CD4-positive, alpha-beta T cell (primary cell): Measurements from ENCODE around the gene PDE8B. TPM values are rescaled to one million over a fixed set of nuclear protein-coding genes. Genes with fewer than 3 reads are reported as not detected.

ENCODE experiments used
- ATAC-seq: fragments of 200-7000 bp; cut with Tn5 transposase; one replicate; pipeline ENCODE4 v1.10.0; 2022; ENCODE audit warnings: mild to moderate bottlenecking; ENCODE audit not compliant: poor library complexity
- CTCF ChIA-PET: fragments of 350-600 bp; sonication (Branson Sonifier 250); formaldehyde crosslinking; loops from one replicate; lab custom pipeline; 2021; ENCODE audit warnings: antibody characterized with exemption, inconsistent platforms; lab: Charles Lee
- POLR2A ChIA-PET: fragments of 350-600 bp; sonication (Branson Sonifier 250); formaldehyde crosslinking; loops from one replicate; lab custom pipeline; 2021; ENCODE audit warnings: antibody characterized with exemption, inconsistent platforms; lab: Charles Lee
- DNase-seq, 14 experiments: peaks; one replicate each; pipeline ENCODE4 v3.0.0-alpha.2; 2013 to 2020; ENCODE audit warnings: mixed read lengths in 2 of 14
- H3K27ac ChIP-seq, 2 donors: one replicate each; pipeline versions ENCODE4 v1.5.1 to v1.7.0; 2013; ENCODE audit warnings: low read length in 2 of 2, low read depth in 1 of 2, mild to moderate bottlenecking in 1 of 2
- H3K27me3 ChIP-seq, 2 experiments: 1 replicate in 1 of 2; 2 replicates in 1 of 2; pipeline versions ENCODE4 v1.6.1 to v1.7.0; 2013; ENCODE audit warnings: low read length in 2 of 2, control low read depth in 1 of 2, mild to moderate bottlenecking in 1 of 2, moderate library complexity in 1 of 2; ENCODE audit not compliant: insufficient read depth in 2 of 2, control insufficient read depth in 1 of 2
- H3K36me3 ChIP-seq: one replicate; pipeline ENCODE4 v1.6.1; 2013; ENCODE audit warnings: low read length, control low read depth; ENCODE audit not compliant: insufficient read depth
- H3K4me1 ChIP-seq: one replicate; pipeline ENCODE4 v1.6.1; 2013; ENCODE audit warnings: low read length, control low read depth; ENCODE audit not compliant: insufficient read depth
- H3K4me3 ChIP-seq: one replicate; pipeline ENCODE4 v1.5.1; 2013; ENCODE audit warnings: mild to moderate bottlenecking, low read length, moderate library complexity
- H3K9me3 ChIP-seq, 2 experiments: 1 replicate in 1 of 2; 2 replicates in 1 of 2; pipeline versions ENCODE4 v1.6.1 to v1.7.0; 2013; ENCODE audit warnings: low read length in 2 of 2, mild to moderate bottlenecking in 2 of 2, control low read depth in 1 of 2, moderate library complexity in 1 of 2; ENCODE audit not compliant: control insufficient read depth in 1 of 2, insufficient read depth in 1 of 2
- H3K27ac Mint-ChIP-seq: one replicate; pipeline ENCODE4 v1.8.0; 2020; ENCODE audit warnings: mixed read lengths
- H3K27me3 Mint-ChIP-seq: one replicate; pipeline ENCODE4 v1.8.0; 2021; ENCODE audit warnings: mixed read lengths
- H3K36me3 Mint-ChIP-seq: one replicate; pipeline ENCODE4 v1.8.0; 2021; ENCODE audit warnings: low read depth, mixed read lengths
- H3K4me1 Mint-ChIP-seq: one replicate; pipeline ENCODE4 v1.8.0; 2021; ENCODE audit warnings: low read depth, mixed read lengths
- H3K4me3 Mint-ChIP-seq: one replicate; pipeline ENCODE4 v1.8.0; 2020; ENCODE audit warnings: mild to moderate bottlenecking, mixed read lengths
- H3K9me3 Mint-ChIP-seq: one replicate; pipeline ENCODE4 v1.8.0; 2020; ENCODE audit warnings: mixed read lengths
- intact Hi-C, 2 experiments: fragments of 100-400 bp; cut with DNase I in 1 of 2; cut with micrococcal nuclease in 1 of 2; formaldehyde crosslinking; loops; one replicate each; pipeline versions ENCODE4 v1.15.1 to v1.9.0; 2023 to 2025; cut with DNase I, micrococcal nuclease
- total RNA-seq, 174 experiments: library from RNA in 2 of 174; stranded (reverse) in 2 of 174; gene quantifications; one replicate each; pipeline ENCODE4 v1.2.3 and lab custom pipeline; 2021 to 2026
- TF ChIP-seq, protein P1 (sequence below): fragments of 200-600 bp; IDR thresholded peaks from one replicate; pipeline ENCODE4 v1.8.0; 2022; ENCODE audit warnings: antibody characterized with exemption, mild to moderate bottlenecking

PDE8B gene
- total RNA-seq, 2 experiments from 2014 or later, result 0.22 to 0.27 TPM

DNA sequence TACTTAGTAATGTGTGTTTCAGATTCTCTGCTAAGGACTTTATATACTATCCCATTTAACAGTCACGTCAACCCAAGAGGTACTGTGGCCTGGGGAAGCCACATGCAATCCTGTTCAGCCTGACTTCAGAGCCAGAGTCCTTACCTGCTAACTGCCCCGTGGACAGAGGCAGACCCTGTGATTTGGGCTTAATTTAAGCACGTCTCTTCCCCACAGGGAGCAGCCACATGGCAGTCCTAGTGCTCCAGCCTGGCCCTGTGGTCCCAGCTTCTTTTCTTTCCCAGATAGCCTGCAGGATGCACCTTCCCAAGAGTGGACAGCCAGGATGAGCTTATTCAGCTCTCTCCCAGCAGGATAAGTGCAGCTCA lies 71.5 kb downstream of the PDE8B start:
- Mint-ChIP-seq H3K4me3 (no peak overlapping the region), H3K4me1 (peaks cover 12% of the 10 kb centered on the region), H3K27me3 (no peaks in the 10 kb centered on the region), H3K36me3 (no peaks in the 10 kb centered on the region), H3K9me3 (no peaks in the 10 kb centered on the region), H3K27ac (no peak overlapping the region)
- no peak for DNase-seq
- intact Hi-C loops, result no loop called here
- ChIA-PET CTCF (no interaction called here), POLR2A (no interaction called here)
- TF ChIP-seq, protein P1, sequence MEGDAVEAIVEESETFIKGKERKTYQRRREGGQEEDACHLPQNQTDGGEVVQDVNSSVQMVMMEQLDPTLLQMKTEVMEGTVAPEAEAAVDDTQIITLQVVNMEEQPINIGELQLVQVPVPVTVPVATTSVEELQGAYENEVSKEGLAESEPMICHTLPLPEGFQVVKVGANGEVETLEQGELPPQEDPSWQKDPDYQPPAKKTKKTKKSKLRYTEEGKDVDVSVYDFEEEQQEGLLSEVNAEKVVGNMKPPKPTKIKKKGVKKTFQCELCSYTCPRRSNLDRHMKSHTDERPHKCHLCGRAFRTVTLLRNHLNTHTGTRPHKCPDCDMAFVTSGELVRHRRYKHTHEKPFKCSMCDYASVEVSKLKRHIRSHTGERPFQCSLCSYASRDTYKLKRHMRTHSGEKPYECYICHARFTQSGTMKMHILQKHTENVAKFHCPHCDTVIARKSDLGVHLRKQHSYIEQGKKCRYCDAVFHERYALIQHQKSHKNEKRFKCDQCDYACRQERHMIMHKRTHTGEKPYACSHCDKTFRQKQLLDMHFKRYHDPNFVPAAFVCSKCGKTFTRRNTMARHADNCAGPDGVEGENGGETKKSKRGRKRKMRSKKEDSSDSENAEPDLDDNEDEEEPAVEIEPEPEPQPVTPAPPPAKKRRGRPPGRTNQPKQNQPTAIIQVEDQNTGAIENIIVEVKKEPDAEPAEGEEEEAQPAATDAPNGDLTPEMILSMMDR, result no peak
- Histone ChIP-seq H3K4me1 (no peaks in the 10 kb centered on the region), H3K36me3 (no peaks in the 10 kb centered on the region), H3K27me3 (no peaks in the 10 kb centered on the region), H3K9me3 (no peaks in the 10 kb centered on the region), H3K27ac (no peak overlapping the region), H3K4me3 (no peak overlapping the region)
- no peak for ATAC-seq

GRCh38 chr5:77282337-77283027 lies 72.0 kb downstream of the PDE8B start:
- H3K27ac ChIP-seq, result no peak overlapping the region
- no peaks in the 10 kb centered on the region for H3K36me3 ChIP-seq
- H3K9me3 Mint-ChIP-seq, result no peaks in the 10 kb centered on the region
- no peaks in the 10 kb centered on the region for H3K4me1 ChIP-seq
- TF ChIP-seq, protein P1, result no peak
- no peaks in the 10 kb centered on the region for H3K36me3 Mint-ChIP-seq
- H3K27me3 ChIP-seq, result no peaks in the 10 kb centered on the region
- H3K4me1 Mint-ChIP-seq, result peaks cover 8% of the 10 kb centered on the region
- intact Hi-C loops, result no loop called here
- no peak overlapping the region for H3K27ac Mint-ChIP-seq
- ATAC-seq, result no peak
- POLR2A ChIA-PET, result no interaction called here
- H3K4me3 ChIP-seq, result no peak overlapping the region
- no peaks in the 10 kb centered on the region for H3K27me3 Mint-ChIP-seq
- H3K4me3 Mint-ChIP-seq, result no peak overlapping the region
- no peak for DNase-seq
- CTCF ChIA-PET, result no interaction called here
- H3K9me3 ChIP-seq, result no peaks in the 10 kb centered on the region

- no peak for DNase-seq
- no peak overlapping the region for H3K4me3 Mint-ChIP-seq
- no peaks in the 10 kb centered on the region for H3K4me1 Mint-ChIP-seq
- H3K36me3 ChIP-seq, result no peaks in the 10 kb centered on the region
- intact Hi-C loops, result no loop called here
- no peaks in the 10 kb centered on the region for H3K27me3 ChIP-seq
- H3K9me3 ChIP-seq, result no peaks in the 10 kb centered on the region
- H3K27ac Mint-ChIP-seq, result no peak overlapping the region
- TF ChIP-seq, protein P1, result no peak
- H3K4me1 ChIP-seq, result no peaks in the 10 kb centered on the region
- no peaks in the 10 kb centered on the region for H3K27me3 Mint-ChIP-seq
- no peak for ATAC-seq
- ChIA-PET POLR2A (no interaction called here), CTCF (no interaction called here)
- H3K27ac ChIP-seq, result no peak overlapping the region
- H3K9me3 Mint-ChIP-seq, result no peaks in the 10 kb centered on the region
- H3K4me3 ChIP-seq, result no peak overlapping the region
- no peaks in the 10 kb centered on the region for H3K36me3 Mint-ChIP-seq
These were observed 74.9 kb downstream of the PDE8B start for GRCh38 chr5:77285251-77285841.
